ENCODE results near the gene AUTS2. TPM values are rescaled to one million over a fixed set of nuclear protein-coding genes. Genes with fewer than 3 reads are reported as not detected.

The AUTS2 gene
- total RNA-seq, 1 donor from 2014 or later: 125 TPM

DNA sequence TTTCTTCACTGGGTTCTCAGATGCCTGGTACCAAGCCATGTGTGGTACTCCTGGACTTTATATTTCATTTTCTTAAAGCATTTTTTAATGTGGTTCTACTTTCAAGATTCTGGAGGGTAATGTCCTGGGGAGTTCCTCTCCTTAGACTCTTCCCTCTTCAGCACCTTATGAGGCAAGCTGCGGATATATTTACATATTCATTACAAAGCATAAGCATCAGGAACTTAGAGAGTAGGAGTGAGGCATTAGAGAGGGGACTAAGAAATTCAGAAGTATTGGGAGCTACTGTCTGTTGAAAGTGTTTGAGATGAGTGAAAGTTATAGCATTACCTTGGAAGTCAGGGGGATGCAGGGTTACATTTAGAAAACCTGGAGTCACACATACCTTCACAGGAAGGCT lies 20.8 kb downstream of the AUTS2 start:
- no peak overlapping the region for H3K4me3 Mint-ChIP-seq (ENCODE audit: low read depth)
- no peaks in the 10 kb centered on the region for H3K36me3 Mint-ChIP-seq (ENCODE audit: insufficient read depth)
- TF ChIP-seq CTCF (IDR thresholded peaks at IDR 0.05; ENCODE audit: unreplicated experiment): no peak
- DNase-seq (ENCODE audit: low spot score, unreplicated experiment): no peak
- H3K27me3 Mint-ChIP-seq: no peaks in the 10 kb centered on the region
- H3K9me3 Mint-ChIP-seq (ENCODE audit: low read depth): no peaks in the 10 kb centered on the region
- no peak overlapping the region for H3K27ac Mint-ChIP-seq
- peaks cover 37% of the 10 kb centered on the region for H3K4me1 Mint-ChIP-seq (ENCODE audit: low read depth)

DNA sequence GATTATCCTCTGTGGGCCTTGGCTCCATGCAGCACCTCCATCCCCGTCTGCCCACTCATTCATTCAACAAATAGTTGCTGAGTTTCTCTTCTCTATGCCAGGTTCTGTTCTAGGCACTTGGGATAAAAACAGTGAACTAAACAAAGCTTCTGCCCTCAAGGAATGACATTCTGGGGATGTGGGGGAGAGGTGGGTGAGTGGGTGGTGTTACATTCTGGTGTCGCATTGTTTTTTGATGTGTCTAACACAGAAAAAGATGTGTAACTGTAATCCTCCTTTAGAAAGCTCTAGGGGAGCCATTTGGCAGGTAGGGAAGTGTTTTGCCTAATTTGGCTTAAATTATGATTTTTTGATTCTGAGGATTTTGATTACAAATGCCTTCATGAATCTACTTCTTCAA lies 21.4 kb downstream of the AUTS2 start:
- no peak overlapping the region for H3K4me3 Mint-ChIP-seq (ENCODE audit: low read depth)
- no peaks in the 10 kb centered on the region for H3K36me3 Mint-ChIP-seq (ENCODE audit: insufficient read depth)
- DNase-seq (ENCODE audit: low spot score, unreplicated experiment): no peak
- H3K9me3 Mint-ChIP-seq (ENCODE audit: low read depth): no peaks in the 10 kb centered on the region
- H3K27me3 Mint-ChIP-seq: no peaks in the 10 kb centered on the region
- peaks cover 41% of the 10 kb centered on the region for H3K4me1 Mint-ChIP-seq (ENCODE audit: low read depth)
- H3K27ac Mint-ChIP-seq: peak overlapping the region; percentile 65
- TF ChIP-seq CTCF (IDR thresholded peaks at IDR 0.05; ENCODE audit: unreplicated experiment): no peak

GRCh38 chr7:69620063-69620462 lies 21.8 kb downstream of the AUTS2 start:
- DNase-seq (ENCODE audit: low spot score, unreplicated experiment): no peak
- Mint-ChIP-seq H3K4me3 (ENCODE audit: low read depth) (no peak overlapping the region), H3K27me3 (no peaks in the 10 kb centered on the region), H3K9me3 (ENCODE audit: low read depth) (no peaks in the 10 kb centered on the region), H3K36me3 (ENCODE audit: insufficient read depth) (no peaks in the 10 kb centered on the region), H3K4me1 (ENCODE audit: low read depth) (peaks cover 44% of the 10 kb centered on the region), H3K27ac (no peak overlapping the region)
- TF ChIP-seq CTCF (IDR thresholded peaks at IDR 0.05; ENCODE audit: unreplicated experiment): no peak

- no peak overlapping the region for H3K4me3 Mint-ChIP-seq (ENCODE audit: low read depth)
- H3K4me1 Mint-ChIP-seq (ENCODE audit: low read depth): peaks cover 49% of the 10 kb centered on the region
- DNase-seq (ENCODE audit: low spot score, unreplicated experiment): no peak
- no peaks in the 10 kb centered on the region for H3K9me3 Mint-ChIP-seq (ENCODE audit: low read depth)
- no peak for TF ChIP-seq CTCF (IDR thresholded peaks at IDR 0.05; ENCODE audit: unreplicated experiment)
- H3K27me3 Mint-ChIP-seq: no peaks in the 10 kb centered on the region
- peak overlapping the region; percentile 47 for H3K27ac Mint-ChIP-seq
- H3K36me3 Mint-ChIP-seq (ENCODE audit: insufficient read depth): no peaks in the 10 kb centered on the region
These were observed 22.4 kb downstream of the AUTS2 start for GRCh38 chr7:69620650-69621049.

GRCh38 chr7:69622014-69622835 lies 23.9 kb downstream of the AUTS2 start:
- Mint-ChIP-seq H3K9me3 (ENCODE audit: low read depth) (no peaks in the 10 kb centered on the region), H3K36me3 (ENCODE audit: insufficient read depth) (no peaks in the 10 kb centered on the region), H3K4me3 (ENCODE audit: low read depth) (no peak overlapping the region), H3K27ac (no peak overlapping the region), H3K4me1 (ENCODE audit: low read depth) (peaks cover 49% of the 10 kb centered on the region), H3K27me3 (no peaks in the 10 kb centered on the region)
- no peak for DNase-seq (ENCODE audit: low spot score, unreplicated experiment)
- TF ChIP-seq CTCF (IDR thresholded peaks at IDR 0.05; ENCODE audit: unreplicated experiment): no peak
